Psoas muscle (tissue), 8 donors: ENCODE results near the gene WDR64. TPM values are rescaled to one million over a fixed set of nuclear protein-coding genes. Genes with fewer than 3 reads are reported as not detected.

Source experiments
- ATAC-seq, 4 donors: fragments of 200-7000 bp; cut with Tn5 transposase; one replicate each; pipeline ENCODE4 v1.9.1; 2020; ENCODE audit warnings: moderate library complexity in 3 of 4, mild to moderate bottlenecking in 2 of 4
- DNase-seq, 2 donors: peaks; one replicate each; pipeline ENCODE4 v3.0.0-alpha.2; 2020
- H3K27ac ChIP-seq: fragments of 200-600 bp; one replicate; pipeline ENCODE4 v1.8.0; 2022
- H3K27me3 ChIP-seq, 3 donors: fragments of 200-600 bp in 1 of 3; one replicate each; pipeline versions ENCODE4 v1.6.1 to v1.8.0; 2013 to 2022; ENCODE audit warnings: low read length in 2 of 3, mild to moderate bottlenecking in 2 of 3, moderate library complexity in 1 of 3; ENCODE audit not compliant: insufficient read depth in 3 of 3
- H3K36me3 ChIP-seq, 2 donors: fragments of 200-600 bp in 1 of 2; one replicate each; pipeline versions ENCODE4 v1.6.1 to v1.8.0; 2013 to 2022; ENCODE audit warnings: low read depth in 1 of 2, mild to moderate bottlenecking in 1 of 2, moderate library complexity in 1 of 2; ENCODE audit not compliant: insufficient read depth in 1 of 2
- H3K4me1 ChIP-seq: fragments of 200-600 bp; one replicate; pipeline ENCODE4 v1.8.0; 2022
- H3K4me3 ChIP-seq: fragments of 200-600 bp; one replicate; pipeline ENCODE4 v1.8.0; 2022; ENCODE audit warnings: mild to moderate bottlenecking
- H3K9me3 ChIP-seq: fragments of 200-600 bp; one replicate; pipeline ENCODE4 v1.8.0; 2022
- CTCF ChIP-seq: fragments of 200-600 bp; IDR thresholded peaks from one replicate; pipeline ENCODE4 v1.8.0; 2022; ENCODE audit warnings: antibody characterized with exemption
- WGBS, 3 donors: extraction: QIAGEN DNeasy Blood & Tissue Kit; methylation state at CpG; one replicate each; pipeline versions ENCODE4 v1.1.6 to v1.1.7; 2013; 5-methylcytosine and 5-hydroxymethylcytosine counted together
- intact Hi-C, 2 donors: fragments of 100-400 bp; cut with DNase I; formaldehyde crosslinking; loops; one replicate each; pipeline versions ENCODE4 v1.11.0 to v1.14.2; 2022
- polyA plus RNA-seq, 3 donors: library from polyadenylated mRNA; stranded (reverse); fragments of 200-250 nt; gene quantifications; one replicate each; pipeline ENCODE4 v1.2.3, GENCODE V29; 2013
- total RNA-seq, 4 donors: library from RNA; stranded (reverse); fragmentation: NEBNext Ultra II Directional in 2 of 4; extraction: Animal tissue kit (Norgen Biotek cat#: 25700) in 2 of 4; gene quantifications; one replicate each; pipeline versions ENCODE4 v1.2.1 to v1.2.4, GENCODE V29; 2021 to 2023
- donor health status: healthy with polysubstance abuse.
- donor health status: DM: no; HTN: no; CAD: no; lungs with moderate emphysema.
- donor health status: Bipolar disorder and iron deficiency.
- donor health status: healthy.
- donor health status: DM: yes; HTN: yes; CAD: no.
- donor health status: DM: no; HTN: no; CAD: no.
- donor health status: DM: no; HTN: no; CAD: no.
- donor health status: DM: yes; HTN: yes; CAD: no.

Gene WDR64
- total and polyA plus RNA-seq, 7 donors = not detected

- H3K27me3 ChIP-seq = no peaks in the 10 kb centered on the region
- H3K4me3 ChIP-seq = peak within 1 kb of the TSS; percentile 75
- no peaks in the 10 kb centered on the region for H3K36me3 ChIP-seq
- ATAC-seq = peak; percentile 95 to 99 (median 98)
- intact Hi-C loops = loop anchor here (5.0 to 10.0 kb wide), 4 partner anchors 203 to 333 kb away; partner anchors contain the start of genes CHML (in 2 of the 2), OPN3 (in 2 of the 2), FH (in 1 of the 2) and KMO (in 1 of the 2)
- no peaks in the 10 kb centered on the region for H3K9me3 ChIP-seq
- H3K4me1 ChIP-seq = no peaks in the 10 kb centered on the region
- peak; percentile 6 for TF ChIP-seq CTCF
- H3K27ac ChIP-seq = peak within 1 kb of the TSS; percentile 91
- peak; percentile 87 to 93 for DNase-seq
- WGBS, 3 donors = 0 to 1% (median 0%) methylated on average over 68 of the region's 68 CpGs
These were observed 196.0 kb downstream of the WDR64 start, which contains the start of gene EXO1 for GRCh38 chr1:241847796-241848685. Gene EXO1 (plus strand): TSS chr1:241848204. CDS start chr1:241850426, 2,222 bp downstream.

DNA sequence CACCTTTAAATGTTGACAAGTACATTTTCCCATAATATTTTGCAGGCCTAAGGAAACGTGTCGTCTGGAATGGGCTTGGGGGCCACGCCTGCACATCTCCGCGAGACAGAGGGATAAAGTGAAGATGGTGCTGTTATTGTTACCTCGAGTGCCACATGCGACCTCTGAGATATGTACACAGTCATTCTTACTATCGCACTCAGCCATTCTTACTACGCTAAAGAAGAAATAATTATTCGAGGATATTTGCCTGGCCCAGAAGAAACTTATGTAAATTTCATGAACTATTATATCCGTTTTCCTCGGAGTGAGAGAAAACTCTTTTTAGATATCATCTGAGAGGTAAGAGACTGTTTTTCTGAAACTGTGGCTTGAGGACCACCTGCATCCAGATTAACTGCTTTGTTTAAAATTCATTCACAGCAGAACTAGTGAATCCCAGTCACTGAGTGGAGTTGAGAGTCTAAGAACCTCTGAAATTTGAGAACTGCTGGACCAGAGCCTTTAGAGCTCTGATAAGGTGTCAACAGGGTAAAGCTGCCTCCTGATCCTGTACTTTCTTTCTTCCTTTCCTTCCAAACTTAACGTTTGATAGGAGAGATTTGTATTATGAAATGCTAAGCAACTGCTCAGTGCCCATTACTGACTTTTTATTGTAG lies 196.7 kb downstream of the WDR64 start:
- intact Hi-C loops = loop anchor here (5.0 to 10.0 kb wide), 4 partner anchors 204 to 334 kb away; partner anchors contain the start of genes CHML (in 2 of the 2), OPN3 (in 2 of the 2), FH (in 1 of the 2) and KMO (in 1 of the 2)
- ATAC-seq = no peak

DNA sequence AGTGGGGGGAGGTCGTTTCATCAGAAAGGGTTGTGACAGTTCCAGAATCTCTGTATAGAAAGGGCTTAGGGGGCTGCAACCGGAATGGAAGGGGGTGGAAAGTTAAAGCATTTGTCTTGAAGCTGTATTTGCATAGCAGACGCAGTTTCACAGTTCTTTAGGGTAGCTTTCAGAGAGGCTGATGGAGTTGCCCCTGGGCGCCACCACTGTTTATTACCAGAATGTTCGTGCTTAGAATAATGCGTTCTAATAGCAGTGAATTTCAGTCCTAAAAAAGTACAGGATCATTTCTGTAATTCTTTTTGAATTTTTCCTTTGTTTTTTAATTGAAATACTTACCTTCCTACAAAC lies 197.2 kb downstream of the WDR64 start:
- no peak for DNase-seq
- H3K4me1 ChIP-seq = no peaks in the 10 kb centered on the region
- TF ChIP-seq CTCF = no peak

More for the DNA sequence above, 196.7 kb downstream of the WDR64 start:
- Histone ChIP-seq H3K27me3 (no peaks in the 10 kb centered on the region), H3K27ac (no peak overlapping the region), H3K9me3 (no peaks in the 10 kb centered on the region), H3K4me1 (no peaks in the 10 kb centered on the region), H3K36me3 (no peaks in the 10 kb centered on the region), H3K4me3 (peak overlapping the region; percentile 75)
- TF ChIP-seq CTCF = no peak
- no peak for DNase-seq
- WGBS, 3 donors = 4 to 6% (median 5%) methylated on average over 13 of the region's 13 CpGs

More for the DNA sequence above, 197.2 kb downstream of the WDR64 start:
- Histone ChIP-seq H3K27me3 (no peaks in the 10 kb centered on the region), H3K9me3 (no peaks in the 10 kb centered on the region), H3K27ac (no peak overlapping the region), H3K4me3 (no peak overlapping the region), H3K36me3 (no peaks in the 10 kb centered on the region)
- 38 to 45% (median 41%) methylated on average over 6 of the region's 6 CpGs for WGBS, 3 donors
- no peak for ATAC-seq
- intact Hi-C loops = loop anchor here (5.0 to 10.0 kb wide), 4 partner anchors 205 to 335 kb away; partner anchors contain the start of genes CHML (in 2 of the 2), OPN3 (in 2 of the 2), FH (in 1 of the 2) and KMO (in 1 of the 2)

Other genes with a start within 250 kb of the WDR64 start
- gene FH, start 132.5 kb upstream of the WDR64 start, total RNA-seq = 100 to 1,000 TPM; 111 to 164 (median 140) TPM
- 100 to 1,000 TPM; 105 to 124 (median 105) TPM for gene FH, start 132.5 kb upstream of the WDR64 start, polyA plus RNA-seq
- under 1 TPM in 2 of 4 donors, not detected in 2; 0.06 to 0.21 TPM for gene KMO, start 119.9 kb upstream of the WDR64 start, total RNA-seq
- under 1 TPM; 0.03 to 0.08 (median 0.04) TPM for gene KMO, start 119.9 kb upstream of the WDR64 start, polyA plus RNA-seq
- gene CHML, start 11.9 kb upstream of the WDR64 start, total RNA-seq = 10 to 100 TPM in 1 of 4 donors, 1 to 10 TPM in 3; 3.5 to 10.7 (median 5.4) TPM
- gene CHML, start 11.9 kb upstream of the WDR64 start, polyA plus RNA-seq = 1 to 10 TPM; 2.4 to 5.6 (median 4.2) TPM
- gene OPN3, start 11.9 kb upstream of the WDR64 start, total RNA-seq = 1 to 10 TPM; 1.7 to 4.7 (median 3.8) TPM
- 1 to 10 TPM; 2.4 to 7.0 (median 5.8) TPM for gene OPN3, start 11.9 kb upstream of the WDR64 start, polyA plus RNA-seq
- gene EXO1, start 195.9 kb downstream of the WDR64 start, total RNA-seq = under 1 TPM in 1 of 4 donors, not detected in 3; 0.32 TPM
- gene EXO1, start 195.9 kb downstream of the WDR64 start, polyA plus RNA-seq = under 1 TPM in 2 of 3 donors, not detected in 1; 0.06 to 0.17 TPM